Measurements from ENCODE around the gene AUTS2.

Gene AUTS2

GRCh38 chr7:70700941-70701425, 1102.7 kb downstream of the AUTS2 start:
- TF ChIP-seq CTCF (IDR thresholded peaks at IDR 0.05; ENCODE audit: borderline replicate concordance, insufficient read depth, low read depth, low read length) = no peak
- no peak overlapping the region for H3K4me3 ChIP-seq (ENCODE audit: low read depth, low read length)

GRCh38 chr7:70701477-70701876, 1103.2 kb downstream of the AUTS2 start:
- no peak overlapping the region for H3K4me3 ChIP-seq (ENCODE audit: low read depth, low read length)
- TF ChIP-seq CTCF (IDR thresholded peaks at IDR 0.05; ENCODE audit: borderline replicate concordance, insufficient read depth, low read depth, low read length) = no peak

GRCh38 chr7:70701991-70702390, 1103.7 kb downstream of the AUTS2 start:
- H3K4me3 ChIP-seq (ENCODE audit: low read depth, low read length) = no peak overlapping the region
- TF ChIP-seq CTCF (IDR thresholded peaks at IDR 0.05; ENCODE audit: borderline replicate concordance, insufficient read depth, low read depth, low read length) = no peak

GRCh38 chr7:70703785-70704184, 1105.5 kb downstream of the AUTS2 start:
- H3K4me3 ChIP-seq (ENCODE audit: low read depth, low read length) = no peak overlapping the region
- no peak for TF ChIP-seq CTCF (IDR thresholded peaks at IDR 0.05; ENCODE audit: borderline replicate concordance, insufficient read depth, low read depth, low read length)

GRCh38 chr7:70704831-70705346, 1106.6 kb downstream of the AUTS2 start:
- TF ChIP-seq CTCF (IDR thresholded peaks at IDR 0.05; ENCODE audit: borderline replicate concordance, insufficient read depth, low read depth, low read length) = no peak
- H3K4me3 ChIP-seq (ENCODE audit: low read depth, low read length) = no peak overlapping the region

GRCh38 chr7:70706204-70706603, 1107.9 kb downstream of the AUTS2 start:
- no peak for TF ChIP-seq CTCF (IDR thresholded peaks at IDR 0.05; ENCODE audit: borderline replicate concordance, insufficient read depth, low read depth, low read length)
- no peak overlapping the region for H3K4me3 ChIP-seq (ENCODE audit: low read depth, low read length)

GRCh38 chr7:70706698-70707097, 1108.4 kb downstream of the AUTS2 start:
- TF ChIP-seq CTCF (IDR thresholded peaks at IDR 0.05; ENCODE audit: borderline replicate concordance, insufficient read depth, low read depth, low read length) = no peak
- H3K4me3 ChIP-seq (ENCODE audit: low read depth, low read length) = no peak overlapping the region

Data from GM12875 (cell line).